HepG2 (cell line): Measurements from ENCODE around the gene IKZF4. TPM values are rescaled to one million over a fixed set of nuclear protein-coding genes. Genes with fewer than 3 reads are reported as not detected.

Experiments used
- AKAP8 ChIP-seq: sonication (generic); formaldehyde crosslinking; IDR thresholded peaks from 2 replicates; pipeline ENCODE4 v1.5.1; 2020; ENCODE audit warnings: mild to moderate bottlenecking, missing genetic modification reagents
- EEA1 ChIP-seq: sonication (generic); formaldehyde crosslinking; IDR thresholded peaks from 2 replicates; pipeline ENCODE4 v1.5.1; 2020; ENCODE audit warnings: mild to moderate bottlenecking, missing genetic modification reagents, borderline replicate concordance
- ELF1 ChIP-seq: sonication (generic); formaldehyde crosslinking; IDR thresholded peaks from 2 replicates; pipeline ENCODE4 v1.4.0; 2020; ENCODE audit warnings: missing genetic modification reagents
- GLI4 ChIP-seq: sonication (generic); formaldehyde crosslinking; IDR thresholded peaks from 2 replicates; pipeline ENCODE4 v1.5.1; 2020; ENCODE audit warnings: missing genetic modification reagents, mild to moderate bottlenecking, moderate library complexity, borderline replicate concordance
- MBNL3 ChIP-seq: fragments of 250-450 bp; sonication (Bioruptor Pico); conservative IDR thresholded peaks from 2 replicates; pipeline ENCODE4 v1.8.0; 2022; ENCODE audit warnings: mild to moderate bottlenecking, inconsistent platforms
- MEIS1 ChIP-seq: sonication (generic); formaldehyde crosslinking; IDR thresholded peaks from 2 replicates; pipeline ENCODE4 v1.9.0; 2021; ENCODE audit warnings: mild to moderate bottlenecking, missing genetic modification reagents, moderate library complexity, borderline replicate concordance
- PHF8 ChIP-seq: sonication (generic); formaldehyde crosslinking; IDR thresholded peaks from 2 replicates; pipeline ENCODE4 v1.5.0; 2020; ENCODE audit warnings: missing genetic modification reagents
- PPARG ChIP-seq: conservative IDR thresholded peaks from 2 replicates; pipeline ENCODE4 v1.6.1; 2016; ENCODE audit warnings: missing biosample characterization, missing genetic modification reagents
- PRMT3 ChIP-seq: sonication (generic); formaldehyde crosslinking; IDR thresholded peaks from 2 replicates; pipeline ENCODE4 v1.8.1; 2022; ENCODE audit warnings: low read depth, mild to moderate bottlenecking, moderate library complexity, missing genetic modification reagents, borderline replicate concordance
- REL ChIP-seq: sonication (generic); formaldehyde crosslinking; conservative IDR thresholded peaks from 2 replicates; pipeline ENCODE4 v1.8.0; 2022; ENCODE audit warnings: mild to moderate bottlenecking, missing genetic modification reagents, moderate library complexity
- SKI ChIP-seq: fragments of 450-650 bp; IDR thresholded peaks from one replicate; pipeline ENCODE4 v1.6.1; 2018; ENCODE audit warnings: mild to moderate bottlenecking; ENCODE audit not compliant: partially characterized antibody
- TBL1XR1 ChIP-seq: fragments of 150-350 bp; IDR thresholded peaks from 2 replicates; pipeline ENCODE4 v1.6.1; 2014; ENCODE audit warnings: borderline replicate concordance, low read length; ENCODE audit not compliant: partially characterized antibody
- ZFP41 ChIP-seq: sonication (generic); formaldehyde crosslinking; IDR thresholded peaks from 2 replicates; pipeline ENCODE4 v1.4.0; 2020; ENCODE audit warnings: mild to moderate bottlenecking, missing genetic modification reagents, borderline replicate concordance
- ZNF431 ChIP-seq: sonication (generic); formaldehyde crosslinking; IDR thresholded peaks from 2 replicates; pipeline ENCODE4 v1.9.0; 2022; ENCODE audit warnings: missing genetic modification reagents, low read depth, mild to moderate bottlenecking, borderline replicate concordance
- ZNF614 ChIP-seq: IDR thresholded peaks from 2 replicates; pipeline ENCODE4 v1.6.1; 2018; ENCODE audit warnings: missing biosample characterization, missing genetic modification reagents, inconsistent platforms, borderline replicate concordance
- ZNF703 ChIP-seq: sonication (generic); formaldehyde crosslinking; IDR thresholded peaks from 2 replicates; pipeline ENCODE4 v1.5.1; 2020; ENCODE audit warnings: missing genetic modification reagents, mild to moderate bottlenecking, moderate library complexity, borderline replicate concordance
- ZNF75D ChIP-seq: sonication (generic); formaldehyde crosslinking; IDR thresholded peaks from 2 replicates; pipeline ENCODE4 v1.8.1; 2023; ENCODE audit warnings: missing genetic modification reagents, mild to moderate bottlenecking, borderline replicate concordance
- ZNF883 ChIP-seq: sonication (generic); formaldehyde crosslinking; IDR thresholded peaks from 2 replicates; pipeline ENCODE4 v1.5.1; 2020; ENCODE audit warnings: mild to moderate bottlenecking, missing genetic modification reagents; ENCODE audit errors: not compliant biosample characterization
- polyA plus RNA-seq, 8 experiments: library from polyadenylated mRNA; depleted of rRNA in 3 of 8; stranded (reverse) in 7 of 8; unstranded in 1 of 8; fragments of >200 nt; fragmentation: Illumina TruSeq in 4 of 8; extraction: Trizol in 4 of 8; gene quantifications; 2 replicates each; pipeline versions ENCODE4 v1.2.1 to v1.2.3, GENCODE V29; 2011 to 2016; ENCODE audit warnings: low read depth in 4 of 8, missing spikeins in 1 of 8, mixed read lengths in 1 of 8; ENCODE audit not compliant: insufficient read depth in 1 of 8
- total RNA-seq, 5 experiments: library from RNA; depleted of rRNA; stranded (reverse); fragments of >200 nt; fragmentation: Illumina TruSeq; extraction: Trizol; gene quantifications; 2 replicates each; pipeline ENCODE4 v1.2.3, GENCODE V29; 2016; ENCODE audit warnings: low read depth in 1 of 5
- TF ChIP-seq, protein P1 (sequence below), 2 experiments: fragments of 450-650 bp in 1 of 2; sonication (generic) in 1 of 2; formaldehyde crosslinking; IDR thresholded peaks; 2 replicates each; pipeline versions ENCODE4 v1.5.0 to v1.8.0; 2020 to 2022; ENCODE audit warnings: mild to moderate bottlenecking in 1 of 2, missing genetic modification reagents in 1 of 2
- TF ChIP-seq, protein P2 (sequence below): sonication (generic); formaldehyde crosslinking; IDR thresholded peaks from 2 replicates; pipeline ENCODE4 v1.5.0; 2020; ENCODE audit warnings: mild to moderate bottlenecking, missing genetic modification reagents
- TF ChIP-seq, protein P3 (sequence below), 2 experiments: sonication (generic) in 1 of 2; formaldehyde crosslinking in 1 of 2; IDR thresholded peaks; 2 replicates each; pipeline versions ENCODE4 v1.6.1 to v1.9.0; 2014 to 2022; ENCODE audit warnings: antibody characterized with exemption in 1 of 2, borderline replicate concordance in 1 of 2, inconsistent platforms in 1 of 2, low read depth in 1 of 2, missing genetic modification reagents in 1 of 2

Gene IKZF4
- total and polyA plus RNA-seq, 2 of the 13 experiments (the other 11 are each of a cell fraction or from before 2014, with no cell fraction given): 0.58 to 2.2 TPM

DNA sequence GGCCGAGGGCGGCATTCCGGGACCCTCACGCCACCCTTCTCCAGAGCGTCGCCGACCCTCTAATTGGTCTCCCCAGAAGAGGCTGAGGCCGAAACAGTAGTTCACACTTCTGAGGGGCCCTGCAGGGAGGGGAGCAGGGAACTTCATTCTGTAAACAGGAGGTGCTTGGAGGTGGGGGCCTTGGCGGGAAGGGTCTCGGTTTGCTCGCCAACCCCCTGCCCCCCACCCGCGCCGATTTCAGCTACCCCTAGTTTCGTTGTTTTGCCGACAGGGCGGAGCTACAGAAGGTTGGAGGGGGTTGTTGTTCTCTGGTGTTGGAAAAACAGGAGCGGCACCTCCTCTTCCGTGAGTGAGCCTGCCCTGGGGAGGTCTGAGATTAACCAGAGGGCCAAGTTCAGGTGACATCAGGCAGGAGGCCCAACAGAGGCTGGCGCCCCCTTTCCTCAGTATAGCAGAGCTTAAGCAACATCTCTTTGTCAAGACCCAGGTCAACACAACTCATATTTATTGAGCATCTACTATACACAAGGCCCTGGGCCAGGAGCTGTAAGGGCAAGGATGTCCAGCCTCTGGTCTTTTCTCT is 59.8 kb downstream of the IKZF4 start (continued):
- TF ChIP-seq, protein P1, sequence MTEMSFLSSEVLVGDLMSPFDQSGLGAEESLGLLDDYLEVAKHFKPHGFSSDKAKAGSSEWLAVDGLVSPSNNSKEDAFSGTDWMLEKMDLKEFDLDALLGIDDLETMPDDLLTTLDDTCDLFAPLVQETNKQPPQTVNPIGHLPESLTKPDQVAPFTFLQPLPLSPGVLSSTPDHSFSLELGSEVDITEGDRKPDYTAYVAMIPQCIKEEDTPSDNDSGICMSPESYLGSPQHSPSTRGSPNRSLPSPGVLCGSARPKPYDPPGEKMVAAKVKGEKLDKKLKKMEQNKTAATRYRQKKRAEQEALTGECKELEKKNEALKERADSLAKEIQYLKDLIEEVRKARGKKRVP (CRISPR knock-in tag; IDR thresholded peaks at IDR 0.05): peak in 1 of 2 experiments; percentile 74; a peak in 2 of 4 replicates
- TF ChIP-seq, protein P2, sequence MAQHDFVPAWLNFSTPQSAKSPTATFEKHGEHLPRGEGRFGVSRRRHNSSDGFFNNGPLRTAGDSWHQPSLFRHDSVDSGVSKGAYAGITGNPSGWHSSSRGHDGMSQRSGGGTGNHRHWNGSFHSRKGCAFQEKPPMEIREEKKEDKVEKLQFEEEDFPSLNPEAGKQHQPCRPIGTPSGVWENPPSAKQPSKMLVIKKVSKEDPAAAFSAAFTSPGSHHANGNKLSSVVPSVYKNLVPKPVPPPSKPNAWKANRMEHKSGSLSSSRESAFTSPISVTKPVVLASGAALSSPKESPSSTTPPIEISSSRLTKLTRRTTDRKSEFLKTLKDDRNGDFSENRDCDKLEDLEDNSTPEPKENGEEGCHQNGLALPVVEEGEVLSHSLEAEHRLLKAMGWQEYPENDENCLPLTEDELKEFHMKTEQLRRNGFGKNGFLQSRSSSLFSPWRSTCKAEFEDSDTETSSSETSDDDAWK (CRISPR knock-in tag): no peak
- TF ChIP-seq PPARG: peak; percentile 26; the same call in 1 of the 2 replicates
- no peak for TF ChIP-seq MEIS1
- TF ChIP-seq AKAP8 (CRISPR knock-in tag): peak; percentile 72
- peak; percentile 93 for TF ChIP-seq SKI
- TF ChIP-seq PHF8: no peak; the same call in 1 of the 2 replicates
- peak; percentile 79 for TF ChIP-seq TBL1XR1
- TF ChIP-seq ZNF431 (CRISPR knock-in tag): peak; percentile 35; the same call in 1 of the 2 replicates
- no peak for TF ChIP-seq GLI4
- TF ChIP-seq REL: 0 out of 2 replicates have a peak, but pooled peaks have one; percentile 34
- no peak for TF ChIP-seq ZNF614 (CRISPR knock-in tag)
- peak; percentile 63 for TF ChIP-seq ELF1
- TF ChIP-seq ZNF703: 0 out of 2 replicates have a peak, but pooled peaks have one; percentile 19
- TF ChIP-seq MBNL3 (CRISPR knock-in tag): no peak
- TF ChIP-seq, protein P3, sequence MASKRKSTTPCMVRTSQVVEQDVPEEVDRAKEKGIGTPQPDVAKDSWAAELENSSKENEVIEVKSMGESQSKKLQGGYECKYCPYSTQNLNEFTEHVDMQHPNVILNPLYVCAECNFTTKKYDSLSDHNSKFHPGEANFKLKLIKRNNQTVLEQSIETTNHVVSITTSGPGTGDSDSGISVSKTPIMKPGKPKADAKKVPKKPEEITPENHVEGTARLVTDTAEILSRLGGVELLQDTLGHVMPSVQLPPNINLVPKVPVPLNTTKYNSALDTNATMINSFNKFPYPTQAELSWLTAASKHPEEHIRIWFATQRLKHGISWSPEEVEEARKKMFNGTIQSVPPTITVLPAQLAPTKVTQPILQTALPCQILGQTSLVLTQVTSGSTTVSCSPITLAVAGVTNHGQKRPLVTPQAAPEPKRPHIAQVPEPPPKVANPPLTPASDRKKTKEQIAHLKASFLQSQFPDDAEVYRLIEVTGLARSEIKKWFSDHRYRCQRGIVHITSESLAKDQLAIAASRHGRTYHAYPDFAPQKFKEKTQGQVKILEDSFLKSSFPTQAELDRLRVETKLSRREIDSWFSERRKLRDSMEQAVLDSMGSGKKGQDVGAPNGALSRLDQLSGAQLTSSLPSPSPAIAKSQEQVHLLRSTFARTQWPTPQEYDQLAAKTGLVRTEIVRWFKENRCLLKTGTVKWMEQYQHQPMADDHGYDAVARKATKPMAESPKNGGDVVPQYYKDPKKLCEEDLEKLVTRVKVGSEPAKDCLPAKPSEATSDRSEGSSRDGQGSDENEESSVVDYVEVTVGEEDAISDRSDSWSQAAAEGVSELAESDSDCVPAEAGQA (IDR thresholded peaks at IDR 0.05; ENCODE audit: low read depth): no peak
- TF ChIP-seq, protein P3 (CRISPR knock-in tag; IDR thresholded peaks at IDR 0.05; ENCODE audit: borderline replicate concordance): no peak
- no peak for TF ChIP-seq EEA1 (CRISPR knock-in tag)
- no peak for TF ChIP-seq ZFP41
- TF ChIP-seq PRMT3 (CRISPR knock-in tag): no peak
- TF ChIP-seq ZNF883 (CRISPR knock-in tag): no peak
- no peak for TF ChIP-seq ZNF75D (CRISPR knock-in tag)
